Hippocampal formation (tissue), 2 donors: Measurements from ENCODE around the gene MLYCD.

Experiments
- DNase-seq, 2 donors: peaks; one replicate each; lab custom pipeline; 2025; lab: John Stamatoyannopoulos, UW

The MLYCD gene

DNA sequence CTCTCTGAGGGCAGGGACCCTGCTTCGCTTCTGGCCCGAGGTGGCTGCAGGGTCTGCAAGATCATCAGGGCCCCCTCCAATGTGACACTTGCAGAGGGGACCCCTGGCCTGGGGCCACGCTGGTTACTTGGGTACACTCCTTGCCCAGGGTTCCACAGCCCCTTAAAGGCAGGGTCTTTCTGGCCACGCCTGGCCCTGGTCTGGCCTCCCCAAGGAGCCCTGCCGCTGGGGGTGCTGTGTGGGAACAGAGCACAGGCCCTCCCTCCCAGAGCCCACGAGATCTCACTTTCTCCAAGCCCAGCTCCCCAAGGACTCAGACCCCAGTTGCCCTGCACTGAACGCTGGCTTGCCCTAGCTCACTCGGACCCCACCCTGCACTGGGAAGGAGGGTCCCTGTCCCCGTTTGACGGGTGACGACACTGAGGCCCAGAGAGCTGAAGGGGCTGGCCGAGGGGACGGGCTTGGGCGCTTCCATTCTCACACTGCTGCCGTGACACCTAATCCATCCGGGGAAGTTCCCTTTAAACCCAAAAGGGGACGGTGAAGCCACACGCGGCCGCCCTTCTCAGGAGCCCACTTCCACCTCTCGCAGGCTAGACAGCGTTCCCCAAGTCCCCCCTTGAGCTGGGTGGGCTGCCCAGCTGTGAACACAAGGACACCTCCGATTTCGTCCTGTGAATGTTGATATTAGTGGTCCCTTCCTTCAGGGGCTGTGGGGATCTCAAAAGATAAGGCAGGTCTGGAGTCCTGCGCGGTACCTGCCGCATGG lies 27.2 kb downstream of the MLYCD start:
- DNase-seq = no peak

DNA sequence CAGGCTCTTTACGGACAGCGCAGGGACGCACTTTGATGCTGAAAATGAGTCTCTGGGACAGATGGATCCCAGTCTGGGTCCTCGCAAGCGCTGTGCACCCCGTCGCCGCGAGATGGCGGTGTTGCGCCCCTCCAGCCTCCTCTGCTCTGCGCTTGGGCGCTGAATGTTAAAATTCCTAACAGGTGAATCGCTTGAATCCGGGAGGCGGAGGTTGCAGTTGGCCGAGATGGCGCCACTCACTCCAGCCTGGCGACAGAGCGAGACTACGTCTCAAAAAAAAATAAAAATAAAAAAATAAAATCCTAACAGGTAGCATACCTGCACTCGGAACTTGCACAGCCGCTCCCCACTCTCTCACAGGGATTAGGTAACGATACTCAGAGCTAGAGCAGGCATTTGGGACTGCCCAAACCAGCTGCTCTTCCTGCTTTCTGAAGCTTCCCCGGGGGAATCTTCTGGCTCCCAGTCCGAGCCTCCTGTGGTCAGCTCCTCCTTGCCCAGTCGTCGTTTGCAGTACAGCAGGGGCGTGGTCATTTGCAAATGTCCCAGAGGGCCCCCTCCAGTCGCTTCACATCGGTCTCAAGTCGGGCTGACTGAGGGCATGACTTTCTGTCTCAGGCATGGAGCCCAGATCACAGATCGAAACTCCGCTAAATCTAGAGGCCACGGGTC lies 27.9 kb downstream of the MLYCD start:
- peak; percentile 9 to 43 for DNase-seq

DNA sequence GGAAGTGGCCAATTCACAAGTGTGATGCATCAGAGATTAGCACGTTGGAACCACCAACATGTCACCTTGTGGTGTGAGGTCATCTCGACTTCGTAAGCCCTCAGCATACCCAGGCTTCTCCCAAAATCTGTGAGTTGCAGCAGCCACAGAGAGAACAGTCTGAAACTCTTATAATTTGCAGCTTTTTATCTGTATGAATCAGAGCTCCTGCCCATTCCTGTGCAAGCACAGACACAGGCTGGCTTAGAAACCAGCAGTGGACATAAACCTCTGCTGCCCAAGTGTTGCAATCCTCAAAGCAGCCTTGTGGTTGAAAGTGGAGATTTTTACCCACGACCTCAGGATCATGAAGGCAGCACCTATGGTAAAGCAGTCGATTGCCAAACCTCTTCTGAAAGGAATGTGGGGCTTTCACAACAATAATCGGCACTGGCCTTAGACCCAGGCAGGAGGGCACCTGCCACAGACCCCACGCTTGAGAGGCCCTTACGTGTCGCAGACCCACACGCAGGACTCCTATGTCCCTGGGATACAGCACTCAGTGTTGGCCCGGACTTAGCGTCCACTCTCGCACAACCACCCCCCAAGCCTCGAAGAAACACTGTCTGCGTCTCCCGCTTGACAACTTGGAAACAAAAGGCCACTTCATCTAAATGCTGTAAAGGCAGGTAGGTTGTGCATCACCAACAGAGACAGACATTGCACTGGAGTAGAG lies 29.6 kb downstream of the MLYCD start:
- DNase-seq = no peak

DNA sequence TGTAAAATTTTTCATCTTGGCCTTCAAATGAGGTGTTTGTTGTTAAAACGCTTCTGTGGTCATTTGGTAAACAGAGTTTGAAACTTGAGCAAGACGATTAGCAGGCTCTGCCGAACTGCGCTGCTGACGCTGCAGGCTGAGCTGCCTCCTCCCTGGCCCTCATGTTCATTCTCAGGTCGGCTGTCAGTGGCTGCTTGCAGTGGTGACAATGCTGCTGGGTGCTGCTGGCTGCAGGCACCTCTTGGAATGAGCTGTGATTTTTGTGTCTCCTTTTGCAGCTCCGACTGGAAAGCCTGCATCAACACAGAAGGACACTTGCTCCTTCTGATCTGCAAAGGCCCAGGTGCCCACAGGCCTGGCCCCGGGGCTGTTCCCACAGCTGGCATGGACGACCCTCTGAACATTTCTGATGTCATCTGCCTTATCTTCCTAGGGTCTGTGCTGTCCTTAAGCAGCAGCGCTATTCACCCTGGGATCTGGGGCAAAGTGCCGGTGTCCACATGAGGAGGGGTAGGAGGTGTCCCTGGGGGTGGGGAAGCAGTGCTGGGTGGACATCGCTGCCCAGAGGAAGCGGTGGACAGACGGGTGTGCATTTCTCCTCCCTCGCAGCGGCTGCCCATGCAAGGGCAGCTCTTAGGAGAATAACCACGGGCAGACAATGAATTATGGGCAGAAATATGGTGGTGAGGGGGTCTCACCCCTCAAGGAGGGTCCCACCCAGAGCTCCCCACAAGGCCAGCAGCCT lies 31.1 kb downstream of the MLYCD start:
- no peak for DNase-seq

DNA sequence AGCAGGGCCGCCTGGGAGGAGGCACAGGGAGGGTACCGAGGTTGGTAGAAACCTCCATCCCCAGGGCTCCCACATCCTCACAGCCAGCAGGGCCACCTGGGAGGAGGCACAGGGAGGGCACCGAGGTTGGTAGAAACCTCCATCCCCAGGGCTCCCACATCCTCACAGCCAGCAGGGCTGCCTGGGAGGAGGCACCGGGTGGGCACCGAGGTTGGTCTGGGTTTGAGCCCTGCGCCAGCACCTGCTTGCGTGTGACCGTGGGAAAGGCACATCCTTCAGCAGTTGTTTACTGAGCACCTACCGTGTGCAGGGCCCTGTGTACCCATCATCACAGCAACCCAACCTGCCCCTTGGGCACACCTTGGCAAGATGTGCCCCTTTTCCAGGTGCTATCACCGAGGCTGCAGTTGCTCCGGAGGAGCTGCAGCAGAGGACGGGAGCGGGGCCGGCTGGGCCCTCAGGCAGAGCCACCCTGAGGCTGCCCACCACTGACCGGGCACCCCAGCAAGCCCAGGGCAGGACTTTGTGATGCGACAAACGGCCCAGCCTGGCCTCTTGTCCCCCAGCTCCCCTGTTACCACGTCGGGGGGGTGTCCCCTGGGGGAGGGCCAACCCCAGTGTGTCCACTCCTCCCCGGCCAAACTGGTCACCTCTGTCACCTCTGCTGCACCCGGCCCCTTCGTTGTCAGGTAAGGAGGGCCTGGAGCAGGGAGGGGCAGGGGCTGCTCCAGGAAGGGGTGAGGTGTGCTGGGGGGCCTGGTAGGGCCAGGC lies 32.0 kb downstream of the MLYCD start:
- DNase-seq = no peak

DNA sequence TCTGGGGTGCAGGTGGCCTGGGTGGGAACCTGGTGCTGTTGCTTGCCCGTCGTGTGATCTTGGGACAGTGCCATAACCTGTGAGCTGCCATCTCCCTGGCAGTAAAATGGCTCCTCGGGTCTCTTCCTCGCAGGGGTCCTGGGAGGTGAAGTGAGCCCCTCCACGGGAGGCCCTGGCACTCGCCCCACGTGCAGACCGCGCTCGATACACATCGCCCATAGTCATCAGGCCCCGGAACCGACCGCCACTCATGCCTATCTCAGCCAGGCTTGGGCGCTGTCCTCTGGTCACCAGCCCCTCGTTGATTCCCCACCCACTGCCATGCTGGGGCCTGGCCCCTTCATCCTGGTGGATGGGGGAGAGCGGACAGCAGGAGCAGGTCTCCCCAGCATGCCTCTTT lies 32.6 kb downstream of the MLYCD start:
- no peak for DNase-seq

DNA sequence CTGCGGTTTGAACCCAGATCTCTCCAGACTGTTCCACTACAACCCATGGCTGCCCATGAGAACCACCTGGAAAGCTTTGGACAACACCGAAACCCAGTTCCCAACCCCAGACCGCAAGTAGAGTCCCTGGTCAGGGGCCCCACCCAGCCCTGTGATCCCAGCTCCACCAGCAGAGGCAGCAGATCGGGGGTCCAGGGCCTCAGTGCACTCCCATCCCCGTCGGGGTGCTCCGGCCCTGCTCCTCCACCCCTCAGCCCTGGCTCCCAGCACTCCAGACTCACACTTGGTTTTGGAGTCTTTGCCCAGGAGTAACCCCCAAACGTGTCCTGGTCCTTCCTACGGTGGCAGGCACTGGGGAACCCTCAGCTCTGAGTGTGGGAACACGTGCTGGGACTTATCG lies 33.4 kb downstream of the MLYCD start:
- DNase-seq = no peak

DNA sequence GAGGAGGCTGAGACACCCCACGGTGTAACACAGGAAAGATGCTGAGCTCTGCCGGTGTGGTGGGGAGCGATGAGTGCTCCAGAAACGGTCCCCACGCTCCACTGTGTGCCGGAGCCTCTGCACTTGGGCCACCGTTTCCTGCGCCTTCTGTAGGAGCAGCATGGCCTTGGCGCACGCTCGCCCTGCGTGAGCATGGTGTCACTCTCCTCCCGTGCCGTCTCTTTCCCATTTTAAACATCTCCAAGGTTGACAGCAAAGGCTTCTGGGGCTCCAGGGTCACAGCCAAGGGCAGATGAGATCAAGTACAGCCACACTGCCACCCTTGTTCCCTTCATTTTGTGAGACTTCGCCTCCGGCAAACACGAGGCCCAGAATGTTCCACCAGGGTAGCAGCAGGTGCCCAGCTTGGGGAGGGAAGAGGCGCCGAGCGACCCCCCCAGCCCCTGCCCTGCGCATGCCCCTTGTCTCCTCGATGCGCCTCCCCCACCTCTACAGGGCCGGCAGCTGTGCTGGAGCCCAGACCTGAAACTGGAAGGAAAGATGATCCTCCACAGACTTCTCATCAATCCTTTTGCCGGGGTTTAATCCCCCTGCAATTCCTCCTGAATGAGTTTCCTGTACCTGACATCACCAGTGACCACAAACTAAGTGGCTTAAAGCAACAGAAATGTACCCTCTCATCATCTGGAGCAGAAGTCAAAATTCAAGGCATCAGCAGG lies 34.2 kb downstream of the MLYCD start:
- no peak for DNase-seq

DNA sequence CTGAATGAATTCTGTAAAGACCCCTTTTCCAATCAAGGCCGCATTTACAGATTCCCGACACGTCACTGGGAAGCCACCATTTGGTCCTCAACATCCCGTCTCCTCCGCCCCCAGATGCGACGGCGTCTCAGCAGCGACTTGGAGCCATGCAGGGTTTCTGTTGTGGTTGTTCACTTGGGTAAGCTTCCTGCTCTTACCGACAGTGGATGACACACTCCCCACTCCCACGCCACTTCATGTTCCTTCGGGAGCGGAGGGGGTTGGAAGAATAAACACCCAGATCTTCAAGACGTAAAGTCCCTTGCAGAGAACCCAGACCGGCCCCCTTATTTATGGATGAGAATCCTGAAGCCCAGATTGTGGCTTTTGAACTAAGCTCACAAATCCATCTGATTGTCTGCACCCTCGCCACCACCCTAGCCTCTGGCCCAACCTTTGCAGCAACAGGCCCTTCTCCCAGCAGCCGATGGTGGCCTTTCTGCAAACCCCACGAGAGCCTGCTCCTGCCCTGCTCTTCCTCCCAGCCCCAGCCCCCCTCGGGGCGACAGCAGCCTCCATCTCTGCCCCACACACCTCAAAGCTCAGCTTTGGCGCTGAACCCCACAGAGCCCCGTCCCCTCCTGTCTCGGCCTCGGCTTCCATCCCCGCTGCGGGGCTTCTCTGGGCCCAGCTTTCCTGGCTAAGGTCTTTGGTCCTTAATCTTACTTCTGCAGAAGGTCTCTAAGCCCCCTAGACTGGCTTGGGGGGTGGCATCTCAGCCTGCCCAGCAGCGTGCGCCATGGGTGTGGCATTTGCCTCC lies 35.2 kb downstream of the MLYCD start:
- no peak for DNase-seq

DNA sequence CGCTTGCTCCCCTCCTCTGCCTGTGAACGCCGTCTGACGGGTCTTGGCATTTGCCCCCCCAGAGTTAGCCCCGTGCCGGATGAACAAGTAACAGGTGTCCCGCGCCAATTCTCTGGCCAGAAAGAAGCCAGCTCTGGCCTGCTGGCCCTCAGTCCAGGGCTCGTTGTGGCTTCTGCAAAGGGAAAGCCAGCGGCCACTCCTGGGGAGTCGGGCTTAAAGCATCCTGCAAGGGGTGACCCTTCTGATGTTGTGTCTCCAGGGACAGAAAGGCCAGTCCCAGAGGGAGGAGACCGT lies 35.7 kb downstream of the MLYCD start:
- no peak for DNase-seq

DNA sequence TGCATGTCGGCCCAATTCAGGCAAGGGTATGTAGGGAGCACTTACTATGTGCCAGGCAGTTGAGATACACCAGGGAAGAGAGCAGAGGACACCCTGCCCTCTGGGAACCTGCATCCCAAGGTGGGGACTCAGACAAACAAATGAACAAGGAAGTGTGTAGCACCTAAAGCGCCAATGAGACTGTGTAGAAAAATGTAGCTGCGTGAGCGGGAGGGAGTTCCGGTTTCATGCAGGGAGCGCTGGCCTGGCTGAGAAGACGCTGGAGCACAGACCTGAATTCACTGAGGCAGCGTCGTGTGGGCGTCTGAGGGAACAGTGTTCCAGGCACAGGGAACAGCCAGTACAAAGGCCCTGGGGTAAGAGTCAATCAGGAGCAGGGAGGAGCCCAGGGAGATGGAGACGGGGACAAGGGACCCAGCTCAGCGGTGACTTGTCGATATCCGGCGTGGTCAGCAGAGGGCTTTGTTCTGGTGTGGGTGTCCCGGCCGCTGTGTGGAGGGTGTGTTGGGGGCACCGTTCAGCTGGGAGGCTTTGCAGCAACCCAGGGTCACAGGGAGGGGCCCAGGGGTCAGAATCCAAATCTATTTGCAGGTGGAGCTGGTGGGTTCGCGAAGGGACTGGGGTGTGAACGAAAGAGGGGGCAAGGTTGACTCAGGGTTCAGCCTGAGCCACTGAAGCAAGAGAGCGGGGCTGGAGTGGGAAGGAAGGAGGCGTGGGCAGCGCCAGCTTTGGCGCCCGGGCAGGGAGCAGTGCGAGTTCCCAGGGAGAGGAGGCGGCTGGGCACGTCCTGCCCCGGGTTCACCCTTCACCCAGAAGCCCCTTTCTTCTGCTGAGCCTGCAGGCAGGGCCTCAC lies 36.3 kb downstream of the MLYCD start:
- DNase-seq = no peak

DNA sequence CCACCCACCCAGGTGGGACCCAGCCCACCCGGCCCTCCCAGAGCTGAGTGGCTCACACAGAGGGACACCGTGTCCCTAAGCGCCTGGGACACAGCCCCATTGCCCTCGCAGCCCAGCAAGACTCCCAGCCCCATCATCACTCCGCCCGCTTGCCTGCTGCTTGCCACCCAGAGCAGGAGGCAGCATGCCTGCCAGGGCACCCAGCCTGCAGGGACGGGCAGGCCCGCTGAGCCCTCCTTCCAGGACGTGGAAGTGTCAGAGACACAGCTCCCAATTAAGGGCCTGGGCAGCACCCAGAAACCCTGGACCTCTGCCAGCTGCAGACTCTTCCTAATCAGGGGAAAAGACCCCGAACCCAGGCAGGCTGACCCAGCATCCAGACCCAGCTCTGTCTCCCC lies 36.9 kb downstream of the MLYCD start:
- DNase-seq = no peak

DNA sequence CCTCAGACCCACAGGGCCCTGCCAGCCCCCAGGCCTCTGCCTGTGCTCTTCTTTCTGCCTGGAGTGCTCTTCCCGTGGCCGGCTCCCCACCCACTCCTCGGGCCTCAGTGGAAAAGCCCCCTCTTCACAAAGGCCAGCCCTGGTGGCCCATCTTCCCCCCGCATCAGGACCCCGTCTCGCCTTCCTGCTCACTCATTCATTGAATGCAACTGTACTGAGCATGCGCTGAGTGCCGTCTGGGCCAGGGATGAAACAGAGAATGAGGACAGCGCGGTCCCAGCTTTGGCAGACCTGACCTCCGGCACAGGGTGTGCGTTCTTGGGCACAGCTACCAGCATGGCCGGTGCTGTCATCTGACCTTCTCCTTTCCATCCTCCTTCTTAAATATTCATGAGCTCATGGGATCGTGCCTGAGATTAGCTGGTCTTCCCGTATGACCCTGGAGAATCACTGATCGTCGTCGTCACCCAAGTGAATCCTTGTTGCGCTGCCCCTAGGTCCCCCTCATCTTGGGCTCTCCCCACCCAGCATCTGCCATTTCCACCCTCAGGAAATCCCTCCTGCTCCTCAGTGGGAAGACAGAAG lies 37.8 kb downstream of the MLYCD start:
- no peak for DNase-seq

DNA sequence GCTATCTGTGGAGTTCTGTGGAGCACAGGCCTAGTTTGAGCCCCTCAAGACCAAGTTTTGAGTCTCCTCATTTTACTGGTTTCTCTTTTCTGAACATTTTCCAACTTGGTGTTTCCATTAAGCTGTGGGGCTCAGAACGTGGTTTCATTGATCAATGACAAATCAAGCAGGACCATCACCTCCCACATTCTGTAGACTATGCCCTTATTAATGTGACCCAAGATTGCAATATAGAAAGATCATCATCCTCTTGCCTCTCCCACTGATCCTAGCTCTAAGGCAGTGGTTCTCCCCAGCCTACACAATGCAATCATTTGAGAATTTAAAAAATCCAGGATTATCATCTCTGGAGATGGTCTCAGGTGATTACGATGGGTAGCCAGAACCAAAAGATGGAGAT lies 38.4 kb downstream of the MLYCD start:
- no peak for DNase-seq

DNA sequence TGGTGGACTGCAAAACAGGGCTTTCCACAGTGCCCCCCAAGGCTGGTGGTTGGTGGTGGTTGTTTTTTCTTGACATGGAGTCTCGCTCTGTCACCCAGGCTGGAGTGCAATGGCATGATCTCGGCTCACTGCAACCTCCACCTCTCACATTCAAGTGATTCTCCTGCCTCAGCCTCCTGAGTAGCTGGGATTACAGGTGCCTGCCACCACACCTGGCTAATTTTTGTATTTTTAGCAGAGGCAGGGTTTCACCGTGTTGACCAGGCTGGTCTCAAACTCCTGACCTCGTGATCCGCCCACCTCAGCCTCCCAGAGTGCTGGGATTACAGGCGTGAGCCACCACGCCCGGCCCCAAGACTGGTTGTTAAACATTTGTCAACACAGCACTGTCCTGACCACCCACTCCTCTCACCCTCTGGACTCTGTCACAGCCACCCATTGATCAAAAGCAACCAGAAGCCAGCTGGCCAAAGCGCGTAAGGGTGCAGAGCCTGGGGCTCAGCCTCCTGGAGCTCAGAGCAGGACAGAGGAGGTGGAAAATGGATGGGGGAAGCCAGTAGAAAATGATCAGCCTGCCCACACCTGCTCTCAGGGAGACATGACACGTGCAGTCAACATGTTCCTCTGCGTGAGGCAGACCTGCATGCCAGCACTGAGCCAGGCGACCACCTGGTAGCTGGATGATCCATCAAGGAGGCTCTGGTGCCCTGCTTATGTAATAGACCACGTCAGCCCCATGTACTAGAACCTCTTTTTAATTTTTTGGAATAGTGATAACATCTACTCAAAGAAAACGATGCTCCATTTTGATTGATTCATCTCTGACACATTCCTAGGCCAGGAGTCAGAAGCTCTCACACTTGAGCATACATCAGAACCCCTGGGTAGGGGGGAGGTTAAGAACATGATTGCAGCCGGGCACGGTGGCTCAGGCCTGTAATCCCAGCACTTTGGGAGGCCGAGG lies 39.3 kb downstream of the MLYCD start:
- no peak for DNase-seq

DNA sequence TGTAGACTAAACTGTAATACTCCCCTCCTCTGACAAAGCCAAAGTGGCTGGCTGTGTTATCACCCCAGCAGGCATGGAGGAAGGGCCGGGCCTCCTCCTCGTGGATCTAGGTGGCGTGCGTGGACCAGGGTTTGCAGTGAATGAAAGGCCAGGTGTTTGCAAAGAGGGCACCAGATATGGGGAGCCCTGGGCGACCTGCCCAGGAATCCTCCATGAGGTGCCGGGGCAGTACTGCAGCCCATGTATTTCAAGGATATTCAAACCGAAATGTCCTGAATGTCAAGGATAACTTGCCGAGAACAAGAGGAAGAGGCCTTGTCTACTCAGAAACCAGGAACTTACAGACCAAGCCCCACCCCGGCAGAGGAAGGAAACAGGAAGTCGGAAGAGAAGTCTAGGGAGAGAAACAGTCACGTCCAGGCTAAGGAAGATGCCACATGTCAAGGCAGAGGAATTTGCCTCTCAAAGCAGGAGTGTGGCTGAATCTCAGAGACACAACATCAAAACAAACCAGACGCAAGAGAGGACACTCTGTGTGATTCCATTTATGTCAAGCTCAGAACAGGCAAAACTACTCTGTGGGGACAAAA lies 40.4 kb downstream of the MLYCD start:
- DNase-seq = no peak

DNA sequence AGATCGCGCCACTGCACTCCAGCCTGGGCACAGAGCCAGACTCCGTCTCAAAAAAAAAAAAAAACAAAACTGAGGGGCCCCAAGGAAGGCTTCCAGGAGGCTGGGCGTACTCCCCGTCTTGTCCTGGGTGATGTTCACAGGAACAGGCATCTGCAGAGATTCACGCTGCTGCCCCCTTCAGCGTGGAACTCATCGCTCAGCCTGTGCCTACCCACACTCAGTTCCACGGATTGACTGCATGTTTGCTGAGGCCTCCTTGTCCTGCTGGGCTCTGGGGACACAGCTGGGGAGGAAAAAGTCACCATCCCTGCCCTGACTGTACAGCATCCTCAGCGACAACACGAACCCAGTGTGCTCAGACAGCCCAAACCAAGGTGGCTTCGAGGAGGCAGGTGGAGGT lies 41.2 kb downstream of the MLYCD start:
- no peak for DNase-seq
